Posterior cingulate gyrus (tissue), 11 donors: ENCODE data around the gene CDK11B.
"Not testable (repeated sequence)": the region's sequence is repeated elsewhere in the genome, so short reads cannot be mapped to it uniquely, and the experiment has no call there.

Experiments used
- DNase-seq, 10 donors: peaks; one replicate each; pipeline versions ENCODE4 v3.0.0 to v3.0.0-alpha.2; 2020 to 2021; ENCODE audit warnings: mixed read lengths in 3 of 10
- intact Hi-C: fragments of 100-400 bp; cut with DNase I; formaldehyde crosslinking; loops from one replicate; pipeline ENCODE4 v1.15.1; 2023

The CDK11B gene

DNA sequence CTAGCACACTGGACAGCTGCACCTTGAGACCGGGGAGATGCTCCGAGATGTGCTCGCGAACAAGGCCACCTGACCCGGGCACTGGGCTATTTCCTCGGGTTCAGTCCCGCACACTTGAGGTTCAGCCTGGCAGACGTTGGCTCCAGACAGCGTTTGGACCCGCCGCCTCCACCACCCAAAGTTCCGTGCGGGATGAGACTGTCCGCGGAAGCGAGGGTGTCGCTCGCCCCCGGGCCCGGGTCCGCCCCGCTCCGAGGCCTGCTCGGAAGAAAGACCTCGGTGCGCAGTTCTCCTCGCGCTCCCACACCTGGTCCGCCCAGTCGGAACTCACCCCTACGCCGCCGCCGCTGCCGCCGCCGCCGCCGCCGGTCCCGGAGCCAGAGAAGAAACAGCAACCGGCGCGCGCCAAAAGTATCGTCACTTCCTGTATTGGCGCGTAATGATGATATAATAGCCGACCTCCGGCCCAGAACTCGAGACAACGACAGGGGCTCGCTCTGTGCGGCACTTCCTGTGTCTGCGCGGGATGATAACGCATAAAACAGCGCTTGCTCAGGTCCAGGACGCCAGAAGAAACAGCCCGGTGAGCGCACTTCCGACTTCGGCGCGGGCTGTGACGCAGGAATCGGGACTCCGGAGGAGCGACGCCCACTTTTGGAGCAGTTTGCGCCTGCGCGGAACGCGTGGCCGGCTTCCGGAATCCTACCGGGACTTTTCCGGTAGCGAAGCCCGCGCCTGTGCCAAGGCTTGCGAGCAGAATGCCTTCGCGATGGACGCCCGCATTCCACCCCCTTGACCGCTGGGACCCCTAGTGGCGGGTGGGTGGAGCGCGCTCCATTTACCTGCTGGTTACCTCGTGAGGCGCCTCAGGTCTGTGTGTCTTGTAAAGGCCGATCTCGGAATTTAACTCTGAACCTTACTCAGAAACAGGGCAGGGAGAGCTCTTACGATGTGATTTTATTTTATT lies at the start of gene CDK11B:
Gene CDK11B, minus strand, starts transcription at position 422 of the 967 bp plus-strand sequence. CDS start 1,519 bp downstream, outside the sequence.
- intact Hi-C loops, result not testable (repeated sequence)
- DNase-seq, result peak; percentile 88 to 98 (median 95)

DNA sequence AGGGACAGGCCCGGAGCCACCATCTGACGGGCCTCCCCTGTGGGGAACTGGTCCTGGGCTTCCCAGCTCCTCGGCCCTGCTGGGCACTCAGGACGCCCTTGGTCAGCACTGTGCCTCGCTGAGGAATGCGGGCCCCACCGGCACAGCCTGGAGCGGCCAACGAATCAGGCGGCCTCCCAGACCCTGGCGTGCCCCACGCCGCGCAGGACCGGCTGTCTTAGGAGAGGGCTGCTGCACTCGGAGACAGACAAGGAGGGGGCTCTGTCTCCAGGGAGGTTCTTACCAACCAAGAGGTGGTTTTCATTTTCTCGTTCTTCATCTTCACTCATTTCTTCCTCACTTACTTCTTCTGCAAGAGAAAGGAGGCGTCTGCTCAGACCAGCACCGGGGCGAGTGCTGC lies 49.1 kb upstream of the CDK11B start:
- intact Hi-C loops, result not testable (repeated sequence)
- peak in 1 of 10 donors; percentile 34 for DNase-seq

DNA sequence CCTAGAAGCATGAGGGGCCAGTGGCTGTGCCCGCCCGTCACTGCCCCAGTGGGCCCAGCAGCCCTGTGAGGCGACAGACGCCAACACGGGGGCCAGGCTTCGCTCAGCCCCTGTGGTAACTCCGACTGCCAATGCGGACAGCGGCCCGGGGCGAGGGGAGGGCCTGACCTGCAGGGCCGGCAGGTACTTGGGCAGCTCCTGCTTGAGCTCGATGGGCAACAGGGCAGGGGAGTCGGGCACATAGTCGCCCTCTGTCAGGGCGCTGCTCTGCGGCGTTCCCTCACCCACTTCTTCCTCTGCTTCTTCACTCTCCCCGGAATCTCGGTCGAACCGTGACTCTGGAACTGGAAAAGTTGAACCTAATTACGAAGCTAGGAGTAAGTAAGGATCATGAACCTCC lies 48.4 kb upstream of the CDK11B start:
- intact Hi-C loops, result not testable (repeated sequence)
- DNase-seq, result peak in 1 of 10 donors; percentile 69

DNA sequence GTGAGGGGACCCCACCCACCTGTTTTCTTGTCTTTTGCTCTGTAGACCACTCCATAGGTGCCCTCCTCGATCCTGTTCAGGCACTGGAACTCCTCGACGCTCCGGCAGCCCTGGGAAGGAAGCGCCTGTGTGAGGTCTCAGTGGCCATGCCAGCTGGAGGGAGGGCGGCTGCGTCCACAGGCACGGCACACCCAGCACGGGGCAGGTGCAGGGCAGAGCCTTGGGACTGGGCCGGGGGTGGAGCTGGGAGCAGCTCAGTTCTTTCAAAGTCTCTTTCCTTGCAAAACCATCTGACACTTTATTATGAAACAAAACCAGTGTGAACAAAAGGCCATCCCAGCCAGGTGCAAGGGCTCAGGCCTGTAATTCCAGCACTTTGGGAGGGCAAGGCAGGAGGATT lies 46.8 kb upstream of the CDK11B start:
- intact Hi-C loops, result not testable (repeated sequence)
- DNase-seq, result peak in 1 of 10 donors; percentile 19

DNA sequence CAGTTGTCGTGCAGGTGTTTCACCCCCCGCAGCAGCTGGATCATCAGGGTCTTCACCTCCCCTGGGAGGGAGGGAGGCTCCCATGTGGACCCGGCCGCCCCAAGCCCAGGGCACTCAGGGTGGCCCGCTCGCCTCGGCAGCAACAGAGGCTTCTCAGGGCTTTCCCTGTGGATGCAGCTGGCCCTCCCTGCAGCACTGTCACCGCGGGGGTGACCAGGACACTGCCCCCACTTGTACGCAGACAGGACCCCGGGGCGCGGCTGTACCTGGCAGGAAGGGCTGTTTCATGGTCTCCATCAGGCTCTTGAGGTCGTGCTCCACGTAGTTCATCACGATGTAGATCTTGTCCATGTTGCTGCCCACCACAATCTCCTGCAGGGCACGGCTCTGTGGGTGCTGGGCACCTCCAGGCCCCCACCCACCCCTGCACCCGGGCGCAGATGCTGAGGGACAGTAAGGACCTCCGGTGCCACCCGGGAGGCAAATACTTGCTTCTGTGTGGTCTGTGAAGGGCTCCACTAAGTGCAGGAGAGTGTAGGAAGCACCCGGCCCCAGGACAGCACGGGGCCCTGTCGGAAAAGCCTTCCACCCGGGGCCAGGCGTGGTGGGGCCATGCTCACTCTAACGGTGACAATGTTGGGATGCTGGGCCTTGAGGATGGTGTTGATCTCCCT lies 45.6 kb upstream of the CDK11B start:
- peak in 1 of 10 donors; percentile 62 for DNase-seq
- intact Hi-C loops, result not testable (repeated sequence)

DNA sequence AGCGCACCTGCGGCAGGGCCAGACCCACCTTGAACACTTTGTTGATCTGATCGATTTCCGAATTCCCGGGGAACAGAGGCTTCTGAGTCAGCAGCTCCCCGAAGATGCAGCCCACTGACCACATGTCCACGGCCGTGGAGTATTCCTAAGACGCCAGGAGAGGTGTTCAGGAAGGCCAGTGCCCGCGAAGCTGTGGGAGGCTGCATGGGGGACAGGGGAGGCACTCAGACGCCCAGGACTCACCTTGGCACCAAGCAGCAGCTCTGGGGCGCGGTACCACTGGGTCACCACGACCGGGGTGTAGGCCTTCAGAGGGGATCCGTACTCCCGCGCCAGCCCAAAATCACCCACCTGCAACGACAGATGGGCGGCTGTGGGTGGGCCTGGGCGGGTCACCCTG lies 45.0 kb upstream of the CDK11B start:
- intact Hi-C loops, result no loop called here

DNA sequence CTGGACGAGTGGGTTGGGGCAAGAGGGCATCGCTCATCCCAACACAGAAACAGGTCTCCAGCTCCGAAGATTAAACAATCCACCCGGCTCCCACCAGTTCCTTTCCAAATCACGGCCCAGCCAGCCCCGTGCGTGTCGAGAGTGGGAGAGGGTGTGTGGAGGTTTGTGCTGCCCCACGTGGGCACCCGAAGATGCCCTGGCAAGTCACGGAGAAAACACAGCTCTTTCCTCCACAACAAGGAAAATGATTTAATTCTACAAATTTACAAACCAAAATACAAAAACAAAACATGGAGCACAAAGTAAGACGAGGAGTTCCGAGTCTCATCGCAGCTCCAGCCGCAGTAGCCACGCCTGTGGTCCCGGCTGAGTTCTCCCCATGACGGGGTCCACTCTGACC lies 43.7 kb upstream of the CDK11B start:
- DNase-seq, intact Hi-C loops: not testable (repeated sequence)

More for the DNA sequence above, 45.0 kb upstream of the CDK11B start:
- peak in 1 of 10 donors; percentile 68 for DNase-seq

DNA sequence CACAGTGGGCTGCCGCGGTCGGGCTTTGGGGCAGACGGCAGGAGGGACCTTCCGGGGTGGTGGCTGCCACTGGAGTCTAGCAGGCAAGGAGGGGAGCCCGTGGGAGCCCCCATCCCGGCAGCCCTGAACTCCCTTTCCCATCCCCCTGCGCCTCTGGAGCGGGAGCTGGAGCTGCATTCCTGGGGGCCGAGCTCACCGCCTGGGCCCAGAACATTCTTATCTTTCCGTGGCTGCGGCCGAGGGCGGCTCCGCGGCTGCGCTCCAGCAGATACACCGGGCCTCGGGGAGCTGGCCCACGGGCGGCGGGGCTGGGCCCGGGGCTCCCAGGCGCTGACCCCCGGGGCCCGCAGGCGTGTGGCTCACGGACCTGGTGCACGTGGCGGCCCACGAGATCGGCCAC lies 41.8 kb upstream of the CDK11B start:
- intact Hi-C loops, DNase-seq: not testable (repeated sequence)

DNA sequence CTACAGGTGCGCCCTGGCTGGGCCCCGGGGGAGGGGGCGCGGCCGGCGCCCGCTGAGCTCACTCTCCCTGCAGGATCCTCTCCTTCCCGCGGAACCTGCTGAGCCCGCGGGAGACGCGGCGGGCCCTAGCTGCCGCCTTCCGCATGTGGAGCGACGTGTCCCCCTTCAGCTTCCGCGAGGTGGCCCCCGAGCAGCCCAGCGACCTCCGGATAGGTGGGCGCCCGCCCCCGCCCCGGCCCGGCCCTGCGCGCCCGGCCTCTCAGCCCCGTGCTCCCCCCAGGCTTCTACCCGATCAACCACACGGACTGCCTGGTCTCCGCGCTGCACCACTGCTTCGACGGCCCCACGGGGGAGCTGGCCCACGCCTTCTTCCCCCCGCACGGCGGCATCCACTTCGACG lies 41.3 kb upstream of the CDK11B start:
- DNase-seq, intact Hi-C loops: not testable (repeated sequence)

DNA sequence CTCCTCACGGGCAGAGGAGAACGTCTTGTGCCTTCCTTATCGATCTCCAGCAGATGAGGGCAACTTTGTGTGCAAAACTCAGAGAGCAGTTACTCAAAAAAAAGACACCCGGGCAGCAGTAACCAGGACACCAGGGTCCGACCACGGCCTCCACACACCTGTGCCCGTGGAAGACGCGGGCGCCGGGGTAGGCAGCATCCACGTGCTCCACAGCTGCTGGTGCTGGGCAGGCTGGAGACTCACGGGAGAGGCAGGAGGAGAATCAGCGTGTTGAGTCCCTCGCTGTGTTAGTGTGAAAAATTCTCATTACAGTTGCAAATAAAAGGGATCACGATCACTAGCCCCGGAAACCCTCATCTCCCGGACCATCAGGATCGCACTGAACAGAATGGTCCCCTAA lies 40.3 kb upstream of the CDK11B start:
- peak in 1 of 10 donors; percentile 29 for DNase-seq
- intact Hi-C loops, result not testable (repeated sequence)

DNA sequence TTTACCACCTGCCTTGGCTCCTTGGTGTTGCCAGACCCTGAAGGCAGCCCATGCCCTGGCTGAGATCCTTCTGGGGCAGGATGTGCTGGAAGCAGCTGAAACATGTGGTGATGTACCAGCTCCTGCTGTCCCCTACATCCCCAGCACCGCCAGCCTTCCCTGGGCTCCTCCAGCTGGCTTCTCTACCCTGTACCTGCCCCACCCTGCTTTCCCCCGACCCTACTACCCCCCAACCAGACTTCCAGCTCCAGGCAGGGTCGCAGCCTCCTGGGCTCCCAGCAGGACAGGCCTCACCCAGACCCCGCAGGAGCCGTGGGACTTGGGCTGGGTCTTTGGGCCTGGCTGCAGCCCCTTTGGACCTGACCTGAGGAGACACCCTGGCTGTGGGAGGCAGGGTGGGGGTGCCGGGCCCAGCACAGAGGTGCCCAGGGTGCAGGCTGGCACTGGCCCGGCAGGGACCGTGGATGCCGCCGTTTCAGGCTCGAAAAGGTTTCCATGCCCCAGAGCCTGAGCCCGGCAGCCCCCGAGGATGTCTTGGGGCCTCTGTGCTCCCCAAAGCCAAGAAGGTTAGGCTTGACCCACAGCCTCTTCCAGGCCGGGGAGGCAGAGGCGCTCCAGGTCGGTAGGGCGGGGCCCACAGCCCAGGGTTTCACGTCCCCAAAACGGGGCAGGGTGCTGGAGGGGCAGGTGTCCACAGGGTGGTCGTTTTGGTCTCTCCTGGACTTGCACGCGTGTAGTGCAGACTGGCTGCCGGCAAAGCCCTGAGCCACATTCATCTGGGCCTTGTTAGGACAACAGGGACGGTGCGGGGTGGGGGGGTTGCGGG lies 38.8 kb upstream of the CDK11B start:
- peak in 1 of 10 donors; percentile 42 for DNase-seq
- intact Hi-C loops, result not testable (repeated sequence)

DNA sequence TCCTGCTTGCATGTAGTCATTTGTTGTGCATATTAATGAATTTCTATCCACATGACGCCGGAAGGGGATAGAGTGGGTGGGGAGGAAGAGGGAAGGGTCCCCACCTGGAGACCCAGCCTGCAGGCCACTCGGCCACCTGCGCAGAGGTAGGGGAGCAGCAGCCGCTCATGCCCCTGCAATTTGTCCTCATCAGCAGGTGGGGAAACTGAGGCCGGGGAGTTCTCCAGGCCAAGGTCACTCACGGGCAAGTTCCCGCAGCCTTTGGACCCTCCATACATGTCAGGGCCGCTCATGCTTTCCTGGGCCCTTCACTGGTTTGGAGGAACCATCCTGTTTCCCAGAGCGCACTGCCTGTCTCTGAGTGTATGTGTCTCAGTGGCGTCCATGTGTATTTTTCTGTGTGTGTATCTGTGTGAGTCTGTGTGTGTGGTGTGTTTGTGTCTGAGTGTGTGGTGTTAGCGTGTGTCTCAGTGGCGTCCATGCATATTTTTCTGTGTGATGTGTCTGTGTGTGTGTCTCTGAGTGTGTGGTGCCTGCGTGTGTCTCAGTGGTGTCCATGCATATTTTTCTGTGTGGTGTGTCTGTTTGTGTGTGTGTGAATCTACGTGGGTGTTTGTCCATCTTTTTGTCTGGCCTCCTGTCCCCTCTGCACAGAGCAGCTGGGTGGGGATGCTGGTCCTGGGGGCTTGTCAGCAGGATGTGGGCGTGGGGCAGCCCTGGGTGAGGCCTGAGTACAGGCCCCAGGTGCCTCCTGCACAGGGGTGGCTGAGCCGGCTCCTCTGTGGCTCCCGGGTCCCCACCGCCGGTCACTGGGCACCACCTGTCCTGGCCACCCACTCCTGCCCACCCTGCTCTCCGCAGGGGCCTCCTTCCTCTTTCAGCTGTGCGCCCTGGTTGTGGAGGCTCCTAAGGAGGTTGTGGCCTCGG lies 37.9 kb upstream of the CDK11B start:
- intact Hi-C loops, result not testable (repeated sequence)
- DNase-seq, result peak in 1 of 10 donors; percentile 36

DNA sequence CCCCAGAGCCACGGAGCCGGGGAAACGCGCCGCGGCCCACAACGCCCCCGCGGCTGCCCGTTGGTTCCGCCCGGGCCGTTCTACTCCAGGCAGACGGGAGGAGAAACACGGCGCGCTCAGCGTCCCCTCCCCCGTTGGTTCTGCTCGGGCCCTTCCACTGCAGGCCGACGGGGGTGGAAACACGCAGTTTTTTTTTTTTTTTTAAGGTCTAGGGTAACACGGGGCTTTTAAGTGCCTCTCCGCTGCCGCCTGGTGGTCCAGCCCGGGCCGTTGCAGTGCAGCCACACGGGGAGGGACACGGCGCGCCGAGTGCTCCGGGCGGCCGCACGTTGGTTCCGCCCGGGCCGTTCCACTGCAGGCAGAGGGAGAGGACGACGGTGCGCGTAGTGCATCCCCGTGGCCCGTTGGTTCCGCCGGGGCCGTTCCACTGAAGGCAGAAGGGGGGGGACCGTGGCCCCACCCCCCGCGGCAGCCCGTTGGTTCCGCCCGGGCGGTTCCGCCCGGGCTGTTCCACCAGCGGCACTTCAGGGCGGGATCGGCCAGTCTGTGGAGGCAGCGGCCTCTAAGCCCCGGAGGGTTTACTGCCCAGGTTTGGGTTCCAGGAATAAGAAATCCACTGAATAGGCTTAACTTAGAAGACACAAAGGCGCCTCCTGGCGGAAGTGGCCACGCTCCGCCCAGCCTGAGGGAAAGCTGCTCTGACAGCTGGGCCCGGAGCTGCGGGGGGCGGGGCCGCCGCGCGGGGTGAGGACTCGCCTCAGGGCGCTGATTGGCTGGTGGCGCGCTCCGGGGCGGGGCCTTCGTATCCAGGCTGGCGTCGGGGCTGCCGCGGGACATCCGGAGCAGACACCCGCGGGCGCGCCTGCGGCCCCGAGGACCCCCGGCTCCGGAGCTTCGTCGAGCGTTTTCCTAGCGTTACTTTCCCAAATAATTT lies 34.2 kb upstream of the CDK11B start, which contains the start of gene SLC35E2B:
Gene SLC35E2B, minus strand, starts transcription at position 82 of the 934 bp plus-strand sequence. CDS start 16,096 bp downstream, outside the sequence.
- DNase-seq, result peak; percentile 89 to 99 (median 96)
- intact Hi-C loops, result not testable (repeated sequence)

DNA sequence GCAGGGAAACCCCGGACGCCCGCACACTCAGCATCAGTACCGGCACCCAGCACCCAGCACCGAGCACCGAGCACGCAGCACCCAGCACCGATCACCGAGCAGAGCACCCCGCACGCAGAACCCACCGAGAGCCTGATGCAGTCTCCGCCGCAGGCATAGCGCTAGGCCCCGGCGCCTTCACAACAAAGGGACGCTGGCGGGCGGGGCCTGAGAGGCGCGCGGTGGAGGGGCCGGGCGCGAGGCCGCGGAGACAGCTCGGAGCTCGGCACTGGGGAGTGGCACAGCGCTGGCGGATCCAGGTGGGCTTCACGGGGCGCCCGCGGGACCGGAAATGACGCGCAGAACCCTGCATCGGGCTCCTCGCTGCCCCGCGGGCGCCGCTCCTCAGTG lies 33.5 kb upstream of the CDK11B start:
- intact Hi-C loops, result not testable (repeated sequence)

DNA sequence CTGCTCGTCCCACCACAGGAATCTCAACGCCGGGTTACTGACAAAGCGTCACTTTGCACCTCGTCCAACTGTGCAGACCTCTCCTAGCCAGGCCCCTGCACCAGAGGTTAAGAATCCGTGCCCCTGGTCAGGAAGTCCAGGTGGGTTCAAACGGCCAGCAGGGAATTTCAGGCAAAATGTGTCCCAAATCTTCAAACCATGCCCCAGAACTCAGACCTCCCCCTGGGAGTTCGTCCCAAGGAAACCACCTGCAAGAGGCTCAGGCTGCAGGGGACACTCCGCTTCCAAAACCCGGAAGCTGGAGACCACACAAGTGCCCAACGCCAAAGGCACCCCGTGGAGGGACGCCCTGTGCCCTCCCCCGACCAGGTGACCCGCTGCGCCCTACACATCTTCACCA lies 32.6 kb upstream of the CDK11B start:
- DNase-seq, result not testable (repeated sequence)

More for the DNA sequence above, 33.5 kb upstream of the CDK11B start:
- DNase-seq, result peak in 6 of 10 donors; percentile 66 to 97 (median 86)

DNA sequence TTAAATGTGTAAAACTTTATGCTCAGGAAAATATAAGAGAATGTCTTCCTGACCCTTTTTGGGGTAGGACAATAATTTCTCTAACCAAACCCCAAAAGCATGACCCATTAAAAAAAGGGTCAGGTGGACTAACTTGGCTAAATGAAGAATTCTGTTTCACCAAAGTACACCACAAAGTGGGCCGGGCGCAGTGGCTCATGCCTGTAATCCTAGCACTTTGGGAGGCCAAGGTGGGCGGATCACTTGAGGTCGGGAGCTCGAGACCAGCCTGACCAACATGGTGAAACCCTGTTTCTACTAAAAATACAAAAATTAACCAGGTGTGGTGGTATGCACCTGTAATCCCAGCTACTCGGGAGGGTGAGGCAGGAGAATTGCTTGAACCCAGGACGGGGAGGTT lies 30.7 kb upstream of the CDK11B start:
- DNase-seq, result peak in 2 of 10 donors; percentile 42 to 52
- intact Hi-C loops, result not testable (repeated sequence)

More for the DNA sequence above, 32.6 kb upstream of the CDK11B start:
- intact Hi-C loops, result not testable (repeated sequence)

DNA sequence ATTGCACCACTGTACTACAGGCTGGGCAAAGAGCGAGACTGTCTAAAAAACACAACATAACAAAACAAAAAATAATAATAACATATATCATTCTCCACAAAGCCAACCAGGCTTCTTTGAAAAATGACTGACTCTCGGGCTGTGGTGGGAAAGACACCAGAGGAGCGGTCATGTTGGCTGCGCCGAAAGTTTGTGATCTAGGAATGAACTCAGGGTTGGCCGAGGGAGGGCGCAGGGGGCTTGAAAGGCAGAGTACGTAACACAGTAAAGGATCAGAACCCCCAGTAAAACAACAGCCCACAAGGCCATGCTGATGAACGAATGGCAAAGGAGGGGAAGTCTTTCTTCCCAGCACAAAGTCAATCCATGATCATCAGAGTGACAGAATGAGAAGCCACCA lies 29.0 kb upstream of the CDK11B start:
- DNase-seq, result peak in 1 of 10 donors; percentile 39
- intact Hi-C loops, result no loop called here
